D341Med (cell line): ENCODE data around the gene CDH13.

Source experiments
- DNase-seq: peaks from one replicate; pipeline ENCODE4 v3.0.0; 2012; ENCODE audit warnings: low spot score

The CDH13 gene

GRCh38 chr16:83058376-83058775, 431.6 kb downstream of the CDH13 start:
- DNase-seq = no peak

GRCh38 chr16:83059237-83059636, 432.5 kb downstream of the CDH13 start:
- DNase-seq = no peak

- DNase-seq = no peak
These were observed 439.2 kb downstream of the CDH13 start for GRCh38 chr16:83066011-83066410.

- DNase-seq = no peak
These were observed 440.1 kb downstream of the CDH13 start for GRCh38 chr16:83066881-83067280.

GRCh38 chr16:83068686-83069085, 441.9 kb downstream of the CDH13 start:
- no peak for DNase-seq

- no peak for DNase-seq
These were observed 443.8 kb downstream of the CDH13 start for GRCh38 chr16:83070416-83071209.

GRCh38 chr16:83075956-83076355, 449.2 kb downstream of the CDH13 start:
- DNase-seq = no peak

GRCh38 chr16:83083361-83083760, 456.6 kb downstream of the CDH13 start:
- DNase-seq = no peak

GRCh38 chr16:83085660-83086059, 458.9 kb downstream of the CDH13 start:
- no peak for DNase-seq

GRCh38 chr16:83095941-83096692, 469.3 kb downstream of the CDH13 start:
- no peak for DNase-seq

- no peak for DNase-seq
These were observed 471.8 kb downstream of the CDH13 start for GRCh38 chr16:83098536-83098935.

GRCh38 chr16:83100679-83101078, 473.9 kb downstream of the CDH13 start:
- no peak for DNase-seq

GRCh38 chr16:83102336-83102735, 475.6 kb downstream of the CDH13 start:
- DNase-seq = no peak

- DNase-seq = no peak
These were observed 478.7 kb downstream of the CDH13 start for GRCh38 chr16:83105279-83106077.

- no peak for DNase-seq
These were observed 482.8 kb downstream of the CDH13 start for GRCh38 chr16:83109490-83110125.

- DNase-seq = no peak
These were observed 483.5 kb downstream of the CDH13 start for GRCh38 chr16:83110269-83110668.

GRCh38 chr16:83113317-83113716, 486.5 kb downstream of the CDH13 start:
- DNase-seq = no peak

- DNase-seq = no peak
These were observed 487.0 kb downstream of the CDH13 start for GRCh38 chr16:83113811-83114210.

GRCh38 chr16:83115491-83116232, 488.9 kb downstream of the CDH13 start:
- DNase-seq = no peak

- no peak for DNase-seq
These were observed 489.6 kb downstream of the CDH13 start for GRCh38 chr16:83116274-83116892.

- DNase-seq = no peak
These were observed 491.0 kb downstream of the CDH13 start for GRCh38 chr16:83117810-83118209.
